Urinary bladder (tissue), 4 donors: Measurements from ENCODE around the gene TRIM71. TPM values are rescaled to one million over a fixed set of nuclear protein-coding genes. Genes with fewer than 3 reads are reported as not detected.
"Not testable (repeated sequence)": the region's sequence is repeated elsewhere in the genome, so short reads cannot be mapped to it uniquely, and the experiment has no call there.

Experiments used
- DNase-seq: peaks from one replicate; pipeline ENCODE4 v3.0.0-alpha.2; 2015; ENCODE audit errors: extremely low spot score
- H3K27ac ChIP-seq: one replicate; pipeline ENCODE4 v1.5.1; 2013; ENCODE audit warnings: low read depth, mild to moderate bottlenecking, moderate library complexity
- H3K36me3 ChIP-seq: one replicate; pipeline ENCODE4 v1.6.1; 2013; ENCODE audit warnings: mild to moderate bottlenecking, moderate library complexity; ENCODE audit not compliant: insufficient read depth
- H3K4me1 ChIP-seq: one replicate; pipeline ENCODE4 v1.6.1; 2013; ENCODE audit warnings: mild to moderate bottlenecking, moderate library complexity; ENCODE audit not compliant: insufficient read depth
- H3K4me3 ChIP-seq: one replicate; pipeline ENCODE4 v1.5.1; 2013; ENCODE audit warnings: low read depth, low read length
- WGBS: extraction: QIAGEN DNeasy Blood & Tissue Kit; methylation state at CpG from one replicate; pipeline ENCODE4 v1.1.7; 2013; 5-methylcytosine and 5-hydroxymethylcytosine counted together
- polyA plus RNA-seq: library from polyadenylated mRNA; stranded (reverse); fragments of 200-250 nt; gene quantifications from one replicate; pipeline ENCODE4 v1.2.3, GENCODE V29; 2013
- total RNA-seq: library from RNA; depleted of rRNA; stranded (reverse); fragments of >200 nt; gene quantifications from one replicate; pipeline ENCODE4 v1.2.3, GENCODE V29; 2014
- donor health status: healthy with polysubstance abuse.
- donor health status: healthy.

The TRIM71 gene
- total and polyA plus RNA-seq, 2 donors = 0.74 TPM; not detected in 1

DNA sequence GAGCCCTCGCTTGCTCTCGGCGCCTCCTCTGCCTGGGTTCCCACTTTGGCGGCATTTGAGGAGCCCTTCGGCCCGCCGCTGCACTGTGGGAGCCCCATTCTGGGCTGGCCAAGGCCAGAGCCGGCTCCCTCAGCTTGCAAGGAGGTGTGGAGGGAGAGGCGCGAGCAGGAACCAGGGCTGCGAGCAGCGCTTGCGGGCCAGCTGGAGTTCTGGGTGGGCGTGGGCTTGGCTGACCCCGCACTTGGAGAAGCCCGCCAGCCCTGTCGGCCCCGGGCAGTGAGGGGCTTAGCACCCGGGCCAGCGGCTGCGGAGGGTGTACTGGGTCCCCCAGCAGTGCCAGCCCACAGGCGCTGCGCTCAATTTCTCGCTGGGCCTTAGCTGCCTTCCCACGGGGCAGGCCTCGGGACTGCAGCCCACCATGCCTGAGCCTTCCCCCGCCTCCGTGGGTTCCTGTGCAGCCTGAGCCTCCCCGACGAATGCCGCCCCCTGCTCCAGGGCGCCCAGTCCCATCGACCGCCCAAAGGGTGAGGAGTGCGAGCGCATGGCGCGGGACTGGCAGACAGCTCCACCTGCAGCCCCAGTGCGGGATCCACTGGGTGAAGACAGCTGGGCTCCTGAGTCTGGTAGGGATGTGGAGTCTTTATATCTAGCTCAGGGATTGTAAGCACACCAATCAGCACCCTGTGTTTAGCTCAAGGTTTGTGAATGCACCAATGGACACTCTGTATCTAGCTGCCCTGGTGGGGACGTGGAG is 121.9 kb downstream of the TRIM71 start:
- not testable (repeated sequence) for H3K27ac ChIP-seq, H3K4me3 ChIP-seq, DNase-seq, H3K4me1 ChIP-seq, H3K36me3 ChIP-seq
- WGBS = 93% methylated on average over 40 of the region's 40 CpGs

DNA sequence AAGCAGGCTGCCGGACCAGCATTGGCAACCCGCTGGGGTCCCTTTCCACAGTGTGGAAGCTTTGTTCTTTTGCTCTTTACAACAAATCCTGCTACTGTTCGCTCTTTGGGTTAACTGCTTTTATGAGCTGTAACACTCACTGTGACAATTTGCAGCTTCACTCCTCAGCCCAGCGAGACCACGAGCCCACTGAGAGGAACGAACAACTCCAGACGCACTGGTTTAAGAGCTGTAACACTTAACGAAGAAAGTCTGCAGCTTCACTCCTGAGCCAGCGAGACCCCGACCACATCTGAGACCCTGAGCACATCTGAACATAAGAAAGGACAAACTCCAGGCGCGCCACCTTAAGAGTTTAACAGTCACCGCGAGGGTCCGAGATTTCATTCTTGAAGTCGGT is 122.9 kb downstream of the TRIM71 start:
- 62% methylated on average over 16 of the region's 16 CpGs for WGBS
- no peak for DNase-seq
- H3K36me3 ChIP-seq = no peaks in the 10 kb centered on the region
- no peaks in the 10 kb centered on the region for H3K4me1 ChIP-seq
- H3K4me3 ChIP-seq = no peak overlapping the region
- H3K27ac ChIP-seq = no peak overlapping the region

GRCh38 chr3:32945136-32945535 is 127.3 kb downstream of the TRIM71 start:
- Histone ChIP-seq H3K36me3 (no peaks in the 10 kb centered on the region), H3K4me3 (no peak overlapping the region), H3K4me1 (no peaks in the 10 kb centered on the region), H3K27ac (no peak overlapping the region)
- no peak for DNase-seq
- 63% methylated on average over 3 of the region's 3 CpGs for WGBS

- DNase-seq, H3K4me3 ChIP-seq, H3K36me3 ChIP-seq, H3K4me1 ChIP-seq, H3K27ac ChIP-seq: not testable (repeated sequence)
- WGBS = 91% methylated on average over 12 of the region's 12 CpGs
These were observed 127.8 kb downstream of the TRIM71 start for GRCh38 chr3:32945598-32945997.

- no peak for DNase-seq
- Histone ChIP-seq H3K27ac (no peak overlapping the region), H3K4me1 (no peaks in the 10 kb centered on the region), H3K4me3 (no peak overlapping the region), H3K36me3 (no peaks in the 10 kb centered on the region)
- WGBS = 82% methylated on average over 5 of the region's 5 CpGs
These were observed 129.4 kb downstream of the TRIM71 start for GRCh38 chr3:32946973-32947788.

Other genes with a start within 250 kb of the TRIM71 start
- gene DYNC1LI1, start 247.1 kb upstream of the TRIM71 start, total RNA-seq = 55.6 TPM
- gene DYNC1LI1, start 247.1 kb upstream of the TRIM71 start, polyA plus RNA-seq = 29.2 TPM
- gene CNOT10, start 132.8 kb upstream of the TRIM71 start, total RNA-seq = 50.7 TPM
- 14.3 TPM for gene CNOT10, start 132.8 kb upstream of the TRIM71 start, polyA plus RNA-seq
- 0.53 TPM for gene CCR4, start 133.6 kb downstream of the TRIM71 start, total RNA-seq
- 0.13 TPM for gene CCR4, start 133.6 kb downstream of the TRIM71 start, polyA plus RNA-seq